NCI-H2081 treated with DMSO at 0.1 percent for 48 hours (cell line): ENCODE measurements around the gene RASGRF1.

Source experiments
- DNase-seq: peaks from one replicate; lab custom pipeline; 2025; lab: John Stamatoyannopoulos, UW

Gene RASGRF1

DNA sequence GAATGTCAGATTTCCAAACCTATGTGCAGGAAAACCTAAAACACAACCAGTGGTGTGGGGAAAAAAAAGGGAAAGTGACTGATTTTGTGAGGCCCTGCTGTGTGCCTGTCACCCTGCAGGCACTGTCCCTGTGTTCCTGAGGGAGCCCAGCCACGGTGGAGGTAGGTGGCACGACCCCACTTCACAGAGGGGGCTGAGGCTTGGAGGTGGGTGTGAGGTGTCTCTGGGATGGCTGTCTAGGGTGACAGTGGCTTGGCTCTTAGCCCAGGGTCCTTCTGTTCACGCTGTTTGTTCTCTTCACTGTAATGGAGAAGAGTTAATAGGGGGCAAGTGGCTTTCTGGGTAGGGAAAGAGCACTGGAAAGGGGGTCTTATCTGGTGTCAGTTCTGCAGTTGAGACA lies 22.6 kb downstream of the RASGRF1 start:
- no peak for DNase-seq

DNA sequence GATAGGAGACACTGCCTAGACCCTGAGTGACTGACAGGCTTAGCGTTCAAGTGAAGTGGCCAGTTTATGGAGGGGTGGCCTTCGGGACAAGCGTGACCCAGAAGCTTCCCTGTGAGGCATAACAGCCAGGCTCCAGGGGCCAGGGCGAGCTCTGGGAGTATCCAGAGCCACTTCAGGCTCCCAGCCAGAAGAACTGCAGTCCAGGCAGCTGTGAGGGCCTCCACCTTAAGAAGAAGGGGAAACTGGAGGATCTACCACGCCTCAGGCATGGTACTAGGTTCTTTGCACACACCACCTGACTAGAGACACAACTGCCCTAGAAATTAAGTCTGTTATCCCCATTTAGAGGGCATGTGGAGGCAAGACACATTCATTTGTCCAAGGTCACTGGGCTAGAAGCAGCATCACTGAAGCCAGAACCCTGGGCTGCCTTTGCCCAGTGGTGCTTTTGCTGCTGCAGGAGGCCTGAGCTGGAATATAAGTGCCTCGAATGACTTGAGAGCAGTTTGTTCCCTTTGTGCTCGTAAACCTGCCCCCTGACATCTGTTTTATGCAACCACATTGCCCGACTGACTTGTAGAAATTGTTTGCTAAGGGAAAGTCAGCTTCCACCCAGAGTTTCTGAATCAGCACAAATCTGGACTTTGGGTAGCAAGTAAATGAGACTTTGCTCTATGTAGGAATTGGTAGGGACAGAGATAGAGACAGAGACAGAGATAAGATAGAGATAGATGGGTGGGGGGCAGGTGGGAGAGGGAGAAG lies 23.3 kb downstream of the RASGRF1 start:
- no peak for DNase-seq

DNA sequence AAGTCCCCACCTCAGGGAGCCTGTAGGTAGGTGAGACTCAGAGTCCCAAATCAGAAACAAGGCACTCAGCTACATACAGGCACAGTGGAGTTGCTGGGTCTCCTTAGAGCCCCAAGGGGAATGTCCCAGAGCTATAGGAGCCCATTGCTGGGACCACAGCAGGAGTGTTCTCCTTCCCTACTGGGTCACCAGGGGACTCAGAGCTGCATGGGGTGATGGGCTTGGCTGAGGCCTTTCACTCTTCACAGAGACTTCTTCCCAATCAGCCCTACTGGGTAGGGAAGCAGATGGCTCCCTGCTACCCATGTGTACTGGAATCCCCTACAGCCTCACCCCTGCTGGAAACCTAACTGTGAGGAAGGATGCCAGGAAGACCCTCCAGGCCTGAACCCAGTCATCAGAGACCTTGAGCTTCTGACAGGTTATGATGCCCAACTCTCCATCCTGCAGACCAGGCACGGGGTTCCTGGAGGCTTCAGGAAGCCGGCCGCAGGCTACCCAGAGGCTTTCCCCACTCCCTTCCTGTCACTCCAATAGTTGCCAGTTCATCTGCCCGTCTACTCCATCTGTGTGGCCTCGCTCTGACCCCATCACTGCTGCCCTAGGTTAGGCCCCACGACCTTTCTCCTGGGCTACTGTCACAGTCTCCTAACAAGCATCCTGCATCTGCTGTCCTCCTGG lies 24.0 kb downstream of the RASGRF1 start:
- DNase-seq: no peak

DNA sequence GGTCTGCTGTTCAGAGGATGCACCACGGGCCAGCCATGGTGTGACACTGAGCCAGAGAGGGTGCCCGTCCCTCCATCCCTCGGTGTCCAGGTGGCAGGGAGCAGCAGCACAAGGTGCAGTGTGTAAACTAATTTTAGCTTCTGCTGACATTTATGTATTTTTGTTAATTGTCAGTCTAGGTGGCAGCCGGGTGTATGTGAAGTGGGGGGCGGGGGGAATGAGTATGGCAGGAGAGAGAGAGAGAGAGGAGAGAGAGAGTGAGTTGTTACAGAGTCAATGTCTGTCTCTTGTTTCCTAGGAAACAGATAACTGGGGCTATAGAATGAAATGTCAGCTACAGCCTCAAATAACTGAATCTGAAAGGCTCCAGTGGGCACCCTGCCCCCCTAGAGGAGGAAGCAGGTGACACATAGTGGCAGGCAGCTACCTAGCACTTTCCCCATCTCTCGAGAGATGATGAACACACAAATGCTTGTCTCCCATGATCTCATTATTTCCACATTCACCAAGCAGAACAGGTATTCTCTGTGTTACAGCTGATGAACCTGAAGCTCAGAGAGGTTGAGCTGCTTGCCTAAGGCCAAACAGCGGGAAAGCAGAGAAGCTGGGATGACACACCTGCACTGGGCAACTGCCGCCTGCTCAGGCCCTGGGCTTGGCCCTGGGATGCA lies 24.7 kb downstream of the RASGRF1 start:
- no peak for DNase-seq

DNA sequence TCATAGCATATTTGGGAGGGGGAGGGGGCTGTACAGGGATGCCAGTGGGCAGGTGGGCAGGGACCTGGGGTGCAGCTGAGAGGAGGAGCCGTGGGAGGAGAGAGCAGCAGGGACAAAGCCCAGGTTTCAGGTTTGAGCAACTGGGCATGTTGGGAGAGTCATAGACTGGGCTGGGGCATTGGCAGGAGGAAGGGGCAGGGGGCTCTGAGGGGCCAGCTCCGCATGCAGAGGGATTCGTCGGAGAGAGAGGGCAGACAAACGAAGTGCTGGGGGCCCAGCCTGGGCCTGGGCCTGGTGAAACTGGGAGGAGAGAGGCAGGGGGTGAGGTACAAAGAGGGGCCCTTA lies 25.2 kb downstream of the RASGRF1 start:
- no peak for DNase-seq

- DNase-seq: no peak
Measured at GRCh38 chr15:79064496-79064895, 26.1 kb downstream of the RASGRF1 start.

- DNase-seq: no peak
Measured at GRCh38 chr15:79060175-79060574, 30.4 kb downstream of the RASGRF1 start.

GRCh38 chr15:79059081-79059572 lies 31.5 kb downstream of the RASGRF1 start:
- no peak for DNase-seq

DNA sequence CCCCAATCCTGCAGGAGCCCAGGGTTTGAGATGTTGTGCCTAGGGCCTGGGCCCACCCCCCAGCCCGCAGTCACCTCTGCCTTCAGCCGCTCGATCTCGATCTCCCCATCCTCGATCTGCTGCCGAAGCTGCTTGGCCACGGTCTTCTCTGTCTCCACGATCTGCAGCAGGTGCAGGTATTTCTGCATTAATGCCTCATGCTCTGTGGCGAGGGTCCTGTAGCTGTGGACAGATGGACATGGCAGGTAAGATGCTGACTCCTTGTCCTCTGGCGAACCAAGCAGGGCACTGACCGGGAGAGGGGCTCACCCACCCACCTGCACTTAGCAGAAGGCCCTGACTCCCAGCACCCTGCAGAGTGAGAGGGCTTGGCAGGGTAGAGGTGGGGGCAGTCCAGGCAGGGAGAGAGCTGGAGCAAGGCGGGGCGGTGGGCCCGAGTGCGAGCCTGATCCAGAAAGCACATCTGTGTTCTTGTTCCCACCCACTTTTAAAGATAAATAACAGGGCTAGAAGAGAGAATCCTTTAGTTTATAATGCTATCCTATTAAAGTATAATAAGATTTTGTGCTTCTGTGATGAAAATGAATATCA lies 32.2 kb downstream of the RASGRF1 start:
- no peak for DNase-seq

DNA sequence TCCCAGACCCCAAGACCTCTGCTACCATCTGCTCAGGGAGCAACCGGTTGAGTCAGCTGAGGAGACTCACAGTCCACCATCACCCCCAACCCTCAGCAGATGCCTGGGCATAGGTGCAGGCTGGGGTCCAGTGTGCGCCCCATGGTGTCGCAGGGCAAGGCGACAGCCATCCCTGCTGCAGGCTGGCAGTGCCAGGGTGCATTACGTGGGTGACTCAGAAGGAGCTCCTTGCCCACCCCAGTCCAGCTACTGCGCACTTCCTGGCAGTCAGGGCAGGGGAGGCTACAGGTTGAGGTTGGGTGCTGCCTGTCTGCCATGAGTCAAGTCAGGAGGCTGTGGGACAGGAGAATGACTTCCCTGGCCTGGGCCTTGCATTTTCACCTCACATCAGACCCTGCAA lies 33.5 kb downstream of the RASGRF1 start:
- DNase-seq: no peak

- no peak for DNase-seq
Measured at GRCh38 chr15:79054350-79054749, 36.2 kb downstream of the RASGRF1 start.

GRCh38 chr15:79053894-79054293 lies 36.7 kb downstream of the RASGRF1 start:
- no peak for DNase-seq

- no peak for DNase-seq
Measured at GRCh38 chr15:79051941-79052731, 38.4 kb downstream of the RASGRF1 start.

GRCh38 chr15:79051029-79051428 lies 39.6 kb downstream of the RASGRF1 start:
- no peak for DNase-seq

GRCh38 chr15:79050341-79050740 lies 40.2 kb downstream of the RASGRF1 start:
- DNase-seq: no peak

GRCh38 chr15:79049416-79049815 lies 41.2 kb downstream of the RASGRF1 start:
- no peak for DNase-seq

DNA sequence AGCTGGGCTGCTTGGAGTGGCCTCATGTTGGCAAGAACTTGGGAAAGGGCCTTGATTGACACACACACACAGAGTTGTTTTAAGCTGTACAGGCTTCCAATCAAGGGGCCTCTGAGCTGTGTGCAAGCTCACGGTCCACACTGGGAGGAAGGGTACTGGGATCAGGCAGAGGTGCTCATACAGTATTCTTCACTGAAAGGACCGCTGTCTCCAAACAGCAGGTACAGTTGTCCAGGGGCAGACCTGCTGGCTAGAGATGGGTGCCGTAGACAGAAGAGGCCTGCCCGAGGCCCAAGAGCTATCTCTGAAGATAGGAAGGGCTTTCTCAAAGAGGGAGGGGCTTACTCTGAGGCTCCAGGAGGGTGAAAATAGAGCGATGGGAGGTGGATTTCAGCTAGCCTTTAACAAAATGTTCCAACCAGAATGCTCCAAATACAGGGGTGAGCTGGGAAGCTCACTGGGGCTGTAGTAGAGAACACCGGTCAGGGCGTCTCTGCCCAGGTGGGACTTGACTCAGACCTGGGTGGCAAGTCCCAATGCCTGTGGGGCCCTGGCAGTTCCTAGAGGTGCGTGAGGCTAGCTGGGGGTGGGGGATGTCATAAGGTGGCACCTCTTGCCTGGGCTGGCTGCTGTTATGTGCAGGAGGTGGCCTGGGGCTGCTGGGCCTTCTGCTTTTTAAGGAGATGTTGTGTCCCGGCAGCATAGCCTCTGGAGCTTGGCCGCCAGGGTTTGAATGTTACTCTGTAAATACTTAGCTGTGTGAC lies 42.7 kb downstream of the RASGRF1 start:
- no peak for DNase-seq

DNA sequence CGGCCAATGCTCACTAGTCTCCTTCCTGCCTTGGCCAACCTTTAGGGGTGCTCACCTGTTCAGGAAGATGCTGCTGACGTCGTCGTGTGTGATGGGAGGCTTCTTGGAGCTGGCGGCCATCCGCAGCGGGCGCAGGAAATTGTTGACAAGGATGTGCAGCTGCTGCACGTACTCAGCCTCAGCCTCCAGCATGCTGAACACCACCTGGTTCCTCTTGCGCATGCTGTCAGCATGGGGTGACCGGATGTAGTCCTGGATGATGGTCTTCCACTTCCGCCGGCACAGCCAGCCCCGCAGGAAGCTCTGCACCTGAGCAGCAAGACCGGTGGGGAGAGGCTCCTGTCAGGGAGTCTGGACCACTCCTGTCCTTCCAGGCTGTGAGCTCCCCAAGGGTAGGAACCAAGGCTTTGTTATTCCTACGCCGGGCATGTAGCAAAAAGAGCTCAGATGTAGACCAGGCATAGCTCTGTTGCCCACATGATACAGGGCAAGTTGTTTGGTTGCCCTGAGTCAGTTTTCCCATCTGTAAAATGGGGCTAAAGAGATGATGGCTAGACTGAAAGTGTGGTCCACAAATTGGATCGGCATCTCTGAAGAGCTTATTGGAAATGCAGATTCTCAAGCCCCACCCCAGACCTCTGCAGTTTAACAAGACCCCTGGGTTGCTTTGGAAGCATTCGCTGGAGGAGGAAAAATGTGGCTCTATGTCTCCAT lies 43.7 kb downstream of the RASGRF1 start:
- DNase-seq: no peak

DNA sequence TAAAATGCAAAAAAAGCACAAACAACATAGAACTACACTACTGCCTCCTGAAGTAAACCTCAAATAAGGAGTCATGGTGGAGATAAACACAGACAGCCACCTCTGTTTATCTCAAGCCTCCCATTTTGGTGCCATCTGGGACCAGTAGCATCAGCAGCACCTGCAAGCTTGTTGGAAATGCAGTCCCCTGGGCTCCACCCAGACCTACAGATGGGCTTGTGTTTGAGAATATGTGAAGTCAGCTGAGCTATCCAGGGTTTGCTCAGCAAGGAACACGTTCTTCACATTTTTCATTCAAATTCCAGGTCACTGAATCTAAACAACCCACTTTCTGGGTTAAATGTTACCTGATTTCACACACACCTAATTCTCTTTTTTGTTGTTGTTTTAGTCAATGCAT lies 45.5 kb downstream of the RASGRF1 start:
- no peak for DNase-seq

GRCh38 chr15:79042213-79042928 lies 48.2 kb downstream of the RASGRF1 start:
- no peak for DNase-seq
